Neural cell (in vitro differentiated cells): Measurements from ENCODE around the gene SLC30A5. TPM values are rescaled to one million over a fixed set of nuclear protein-coding genes. Genes with fewer than 3 reads are reported as not detected.

Experiments
- H2AFZ ChIP-seq: fragments of 200-600, 300-800 bp; sonication (generic), shearing (Covaris generic); 2 replicates; pipeline ENCODE4 v1.6.0; 2014; ENCODE audit warnings: low read depth, mild to moderate bottlenecking, antibody characterized with exemption, low read length, moderate library complexity
- H3F3A ChIP-seq: fragments of 200-600 bp; shearing (Covaris generic); 2 replicates; pipeline ENCODE4 v1.6.1; 2016; ENCODE audit warnings: mild to moderate bottlenecking, moderate library complexity, mixed read lengths, antibody characterized with exemption, low read length; ENCODE audit not compliant: insufficient read depth, poor library complexity, severe bottlenecking
- H3K27ac ChIP-seq: fragments of 200-600, 300-800 bp; sonication (generic), shearing (Covaris generic); 2 replicates; pipeline ENCODE4 v1.5.1; 2014; ENCODE audit warnings: mild to moderate bottlenecking, low read length, moderate library complexity
- H3K27me3 ChIP-seq: fragments of 300-800, 200-600 bp; sonication (generic), shearing (Covaris generic); 2 replicates; pipeline ENCODE4 v1.6.0; 2014; ENCODE audit warnings: mild to moderate bottlenecking, low read depth, low read length, moderate library complexity; ENCODE audit not compliant: insufficient read depth
- H3K36me3 ChIP-seq: fragments of 300-800, 200-600 bp; sonication (generic), shearing (Covaris generic); 2 replicates; pipeline ENCODE4 v1.5.1; 2014; ENCODE audit warnings: mild to moderate bottlenecking, antibody characterized with exemption, low read length, moderate library complexity; ENCODE audit not compliant: insufficient read depth
- H3K4me2 ChIP-seq: fragments of 300-800, 200-600 bp; sonication (generic), shearing (Covaris generic); 2 replicates; pipeline ENCODE4 v1.6.0; 2014; ENCODE audit warnings: mild to moderate bottlenecking, low read length
- H3K4me3 ChIP-seq: fragments of 300-800, 200-600 bp; sonication (generic), shearing (Covaris generic); 2 replicates; pipeline ENCODE4 v1.5.1; 2014; ENCODE audit warnings: mild to moderate bottlenecking, low read length, moderate library complexity
- H3K79me2 ChIP-seq: fragments of 200-600 bp; shearing (Covaris generic); replicated peaks from 2 replicates; pipeline ENCODE4 v1.6.0; 2014; ENCODE audit warnings: mild to moderate bottlenecking, low read length, moderate library complexity; ENCODE audit not compliant: insufficient read depth
- H3K9ac ChIP-seq: fragments of 300-800, 200-600 bp; sonication (generic), shearing (Covaris generic); 2 replicates; pipeline ENCODE4 v1.6.1; 2016; ENCODE audit warnings: mild to moderate bottlenecking, low read length, mixed read lengths
- H3K9me2 ChIP-seq: fragments of 200-600 bp; shearing (Covaris generic); 2 replicates; pipeline ENCODE4 v1.6.1; 2016; ENCODE audit warnings: mild to moderate bottlenecking, low read length, mixed read lengths; ENCODE audit not compliant: insufficient read depth
- H3K9me3 ChIP-seq: fragments of 200-600, 300-800 bp; sonication (generic), shearing (Covaris generic); 2 replicates; pipeline ENCODE4 v1.6.1; 2016; ENCODE audit warnings: mild to moderate bottlenecking, mixed run types, low read length, moderate library complexity, mixed read lengths
- H4K20me1 ChIP-seq: fragments of 200-600 bp; shearing (Covaris generic); 2 replicates; pipeline ENCODE4 v1.6.1; 2016; ENCODE audit warnings: mild to moderate bottlenecking, mixed run types; ENCODE audit not compliant: insufficient read depth
- CTCF ChIP-seq: fragments of 450-650 bp; IDR thresholded peaks from 2 replicates; pipeline ENCODE4 v1.5.1; 2014; ENCODE audit warnings: antibody characterized with exemption, mild to moderate bottlenecking, moderate library complexity; ENCODE audit not compliant: poor library complexity, severe bottlenecking
- EP300 ChIP-seq: fragments of 450-650 bp; conservative IDR thresholded peaks from 2 replicates; pipeline ENCODE4 v1.6.1; 2014; ENCODE audit warnings: antibody characterized with exemption, mild to moderate bottlenecking, moderate library complexity; ENCODE audit not compliant: poor library complexity, severe bottlenecking
- EZH2 ChIP-seq: fragments of 200-600, 300-800 bp; shearing (Covaris generic), sonication (generic); IDR thresholded peaks from 2 replicates; pipeline ENCODE4 v1.6.1; 2014; ENCODE audit warnings: antibody characterized with exemption, low read length, borderline replicate concordance, mild to moderate bottlenecking; ENCODE audit not compliant: insufficient read depth, poor library complexity, severe bottlenecking
- MXI1 ChIP-seq: fragments of 450-650 bp; conservative IDR thresholded peaks from 2 replicates; pipeline ENCODE4 v1.6.1; 2014; ENCODE audit warnings: antibody characterized with exemption, mild to moderate bottlenecking; ENCODE audit not compliant: poor library complexity, severe bottlenecking
- POLR2AphosphoS5 ChIP-seq: IDR thresholded peaks from 2 replicates; pipeline ENCODE4 v1.6.1; 2012
- RAD21 ChIP-seq: fragments of 450-650 bp; conservative IDR thresholded peaks from 2 replicates; pipeline ENCODE4 v1.6.1; 2014; ENCODE audit warnings: antibody characterized with exemption, mild to moderate bottlenecking, moderate library complexity
- REST ChIP-seq: IDR thresholded peaks from 2 replicates; pipeline ENCODE4 v1.6.1; 2012; ENCODE audit warnings: borderline replicate concordance
- SMC3 ChIP-seq: fragments of 450-650 bp; conservative IDR thresholded peaks from 2 replicates; pipeline ENCODE4 v1.6.1; 2014; ENCODE audit warnings: antibody characterized with exemption, mild to moderate bottlenecking, moderate library complexity; ENCODE audit not compliant: poor library complexity
- TAF1 ChIP-seq: IDR thresholded peaks from 2 replicates; pipeline ENCODE4 v1.6.1; 2012; ENCODE audit warnings: low read depth
- polyA plus RNA-seq: library from polyadenylated mRNA; depleted of rRNA; stranded (reverse); fragments of >200 nt; gene quantifications from 2 replicates; pipeline ENCODE4 v1.2.3, GENCODE V29; 2014
- small RNA-seq, 3 experiments: library from RNA; depleted of rRNA; stranded (forward); fragments of <200 nt; gene quantifications; one replicate each; pipeline ENCODE3, GENCODE V24; 2012

SLC30A5 gene
- polyA plus RNA-seq, 1 donor from 2014 or later, result 44.1 TPM

- no peak overlapping the region for H3K27ac ChIP-seq
- no peak overlapping the region for H3K4me2 ChIP-seq
- no peaks in the 10 kb centered on the region for H3F3A ChIP-seq
- H3K9me3 ChIP-seq, result no peaks in the 10 kb centered on the region
- H4K20me1 ChIP-seq, result no peaks in the 10 kb centered on the region
- no peaks in the 10 kb centered on the region for H3K27me3 ChIP-seq
- no peak overlapping the region for H3K4me3 ChIP-seq
- TF ChIP-seq MXI1, result no peak
- no peak for TF ChIP-seq SMC3
- no peak for TF ChIP-seq EZH2
- no peak for TF ChIP-seq TAF1
- no peak for TF ChIP-seq CTCF
- TF ChIP-seq RAD21, result no peak
- TF ChIP-seq REST, result no peak
- no peak for TF ChIP-seq EP300
- TF ChIP-seq POLR2AphosphoS5, result no peak
- no peak overlapping the region for H2AFZ ChIP-seq
- H3K9ac ChIP-seq, result no peak overlapping the region
- H3K79me2 ChIP-seq, result peaks cover 11% of the 10 kb centered on the region
- no peaks in the 10 kb centered on the region for H3K9me2 ChIP-seq
- H3K36me3 ChIP-seq, result no peaks in the 10 kb centered on the region
Observed at GRCh38 chr5:69170969-69171368, 77.2 kb downstream of the SLC30A5 start.

Small RNAs within 50 kb of the gene (small RNA-seq; reads per million reads assigned to genes)
- gene SNORA50D, result 0 reads per million in 3 experiments
- 0 reads per million in 3 experiments for gene SUMO2P4

Other genes with a start within 250 kb of the SLC30A5 start
- 13.0 and 20.3 TPM in 2 replicates for gene CCNB1, start 73.1 kb downstream of the SLC30A5 start, polyA plus RNA-seq
- 9.7 and 14.6 TPM in 2 replicates for gene CENPH, start 95.6 kb downstream of the SLC30A5 start, polyA plus RNA-seq
- gene CDK7, start 140.9 kb downstream of the SLC30A5 start, polyA plus RNA-seq, result 44.2 and 101 TPM in 2 replicates
- 0.38 and 1.6 TPM in 2 replicates for gene CCDC125, start 238.8 kb downstream of the SLC30A5 start, polyA plus RNA-seq